ENCODE results near the gene RRP7A.
A peak's percentile ranks its signal among the peaks of the same experiment; 100 is the strongest.
"Not testable (repeated sequence)": the region's sequence is repeated elsewhere in the genome, so short reads cannot be mapped to it uniquely, and the experiment has no call there.

Gene RRP7A

GRCh38 chr22:42495533-42496141 lies 24.0 kb downstream of the RRP7A start:
- peak; percentile 27 for DNase-seq (ENCODE audit: low read depth)

GRCh38 chr22:42493393-42493792 lies 26.2 kb downstream of the RRP7A start:
- no peak for DNase-seq (ENCODE audit: low read depth)

GRCh38 chr22:42492323-42492690 lies 27.3 kb downstream of the RRP7A start:
- no peak for DNase-seq (ENCODE audit: low read depth)

GRCh38 chr22:42490243-42490832 lies 29.3 kb downstream of the RRP7A start:
- DNase-seq (ENCODE audit: low read depth), result no peak

- no peak for DNase-seq (ENCODE audit: low read depth)
Measured at GRCh38 chr22:42489000-42489399, 30.6 kb downstream of the RRP7A start.

GRCh38 chr22:42484506-42484905 lies 35.1 kb downstream of the RRP7A start:
- no peak for DNase-seq (ENCODE audit: low read depth)

- not testable (repeated sequence) for DNase-seq (ENCODE audit: low read depth)
Measured at GRCh38 chr22:42483610-42484223, 35.9 kb downstream of the RRP7A start.

- DNase-seq (ENCODE audit: low read depth), result no peak
Measured at GRCh38 chr22:42475122-42475521, 44.5 kb downstream of the RRP7A start.

- peak; percentile 65 for DNase-seq (ENCODE audit: low read depth)
Measured at GRCh38 chr22:42473484-42474193, 46.0 kb downstream of the RRP7A start.

GRCh38 chr22:42472671-42473070 lies 46.9 kb downstream of the RRP7A start:
- DNase-seq (ENCODE audit: low read depth), result no peak

- DNase-seq (ENCODE audit: low read depth), result no peak
Measured at GRCh38 chr22:42471441-42471840, 48.2 kb downstream of the RRP7A start.

- no peak for DNase-seq (ENCODE audit: low read depth)
Measured at GRCh38 chr22:42470366-42471082, 49.1 kb downstream of the RRP7A start.

- DNase-seq (ENCODE audit: low read depth), result peak; percentile 6
Measured at GRCh38 chr22:42468841-42469240, 50.8 kb downstream of the RRP7A start.

- no peak for DNase-seq (ENCODE audit: low read depth)
Measured at GRCh38 chr22:42462016-42462415, 57.6 kb downstream of the RRP7A start.

GRCh38 chr22:42461511-42461910 lies 58.1 kb downstream of the RRP7A start:
- DNase-seq (ENCODE audit: low read depth), result no peak

Data from iris pigment epithelial cell (primary cell).